Measurements from ENCODE around the gene GPR142.

GRCh38 chr17:74393346-74393942 is 26.1 kb downstream of the GPR142 start:
- TF ChIP-seq CTCF (conservative IDR thresholded peaks at IDR 0.05; ENCODE audit: low read length) = no peak
- no peak for TF ChIP-seq EZH2phosphoT487 (IDR thresholded peaks at IDR 0.05; ENCODE audit: borderline replicate concordance)
